ENCODE data around the gene LSM14B.

Gene LSM14B

DNA sequence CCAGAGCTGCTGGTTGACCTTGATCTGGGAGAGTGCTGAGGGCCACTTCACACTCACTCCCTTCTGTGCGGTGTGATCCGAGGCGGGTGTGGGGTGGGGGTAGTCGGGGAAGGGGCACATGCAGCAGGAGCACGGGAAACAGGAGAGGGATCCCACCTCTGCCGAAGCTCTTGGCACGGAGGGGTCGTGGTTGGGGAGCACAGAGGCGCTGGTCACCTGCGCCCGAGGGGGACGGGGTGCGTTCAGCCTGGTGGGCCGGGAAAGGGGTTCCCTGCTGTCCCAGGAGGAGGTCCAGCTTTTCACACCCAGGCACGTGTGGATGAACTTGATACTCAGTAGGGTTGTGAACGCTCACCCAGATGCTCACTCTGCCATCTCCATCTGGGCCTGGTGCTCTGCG is 38.6 kb downstream of the LSM14B start:
- TF ChIP-seq, protein P1, sequence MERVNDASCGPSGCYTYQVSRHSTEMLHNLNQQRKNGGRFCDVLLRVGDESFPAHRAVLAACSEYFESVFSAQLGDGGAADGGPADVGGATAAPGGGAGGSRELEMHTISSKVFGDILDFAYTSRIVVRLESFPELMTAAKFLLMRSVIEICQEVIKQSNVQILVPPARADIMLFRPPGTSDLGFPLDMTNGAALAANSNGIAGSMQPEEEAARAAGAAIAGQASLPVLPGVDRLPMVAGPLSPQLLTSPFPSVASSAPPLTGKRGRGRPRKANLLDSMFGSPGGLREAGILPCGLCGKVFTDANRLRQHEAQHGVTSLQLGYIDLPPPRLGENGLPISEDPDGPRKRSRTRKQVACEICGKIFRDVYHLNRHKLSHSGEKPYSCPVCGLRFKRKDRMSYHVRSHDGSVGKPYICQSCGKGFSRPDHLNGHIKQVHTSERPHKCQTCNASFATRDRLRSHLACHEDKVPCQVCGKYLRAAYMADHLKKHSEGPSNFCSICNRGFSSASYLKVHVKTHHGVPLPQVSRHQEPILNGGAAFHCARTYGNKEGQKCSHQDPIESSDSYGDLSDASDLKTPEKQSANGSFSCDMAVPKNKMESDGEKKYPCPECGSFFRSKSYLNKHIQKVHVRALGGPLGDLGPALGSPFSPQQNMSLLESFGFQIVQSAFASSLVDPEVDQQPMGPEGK (CRISPR knock-in tag; IDR thresholded peaks at IDR 0.05; ENCODE audit: borderline replicate concordance): no peak
- TF ChIP-seq ZNF70 (CRISPR knock-in tag; IDR thresholded peaks at IDR 0.05) (no peak), CSDC2 (CRISPR knock-in tag; IDR thresholded peaks at IDR 0.05) (no peak), OSR1 (CRISPR knock-in tag; IDR thresholded peaks at IDR 0.05) (no peak), SNAI2 (CRISPR knock-in tag; IDR thresholded peaks at IDR 0.05) (no peak), ZNF565 (CRISPR knock-in tag; conservative IDR thresholded peaks at IDR 0.05; ENCODE audit: low read depth) (no peak), TCF4 (CRISPR knock-in tag; IDR thresholded peaks at IDR 0.05; ENCODE audit: borderline replicate concordance) (no peak), TOX (CRISPR knock-in tag; IDR thresholded peaks at IDR 0.05; ENCODE audit: borderline replicate concordance) (no peak), GLIS3 (CRISPR knock-in tag; IDR thresholded peaks at IDR 0.05) (no peak), PPARA (CRISPR knock-in tag; IDR thresholded peaks at IDR 0.05; ENCODE audit: borderline replicate concordance) (no peak), ZFP3 (CRISPR knock-in tag; IDR thresholded peaks at IDR 0.05) (no peak), RARB (CRISPR knock-in tag; IDR thresholded peaks at IDR 0.05) (no peak), ZFP30 (CRISPR knock-in tag; IDR thresholded peaks at IDR 0.05) (no peak), ARNTL (CRISPR knock-in tag; IDR thresholded peaks at IDR 0.05; ENCODE audit: borderline replicate concordance, low read depth) (no peak), ISL1 (CRISPR knock-in tag; IDR thresholded peaks at IDR 0.05) (no peak), BACH2 (CRISPR knock-in tag; IDR thresholded peaks at IDR 0.05; ENCODE audit: borderline replicate concordance) (no peak)
- TF ChIP-seq, protein P2, sequence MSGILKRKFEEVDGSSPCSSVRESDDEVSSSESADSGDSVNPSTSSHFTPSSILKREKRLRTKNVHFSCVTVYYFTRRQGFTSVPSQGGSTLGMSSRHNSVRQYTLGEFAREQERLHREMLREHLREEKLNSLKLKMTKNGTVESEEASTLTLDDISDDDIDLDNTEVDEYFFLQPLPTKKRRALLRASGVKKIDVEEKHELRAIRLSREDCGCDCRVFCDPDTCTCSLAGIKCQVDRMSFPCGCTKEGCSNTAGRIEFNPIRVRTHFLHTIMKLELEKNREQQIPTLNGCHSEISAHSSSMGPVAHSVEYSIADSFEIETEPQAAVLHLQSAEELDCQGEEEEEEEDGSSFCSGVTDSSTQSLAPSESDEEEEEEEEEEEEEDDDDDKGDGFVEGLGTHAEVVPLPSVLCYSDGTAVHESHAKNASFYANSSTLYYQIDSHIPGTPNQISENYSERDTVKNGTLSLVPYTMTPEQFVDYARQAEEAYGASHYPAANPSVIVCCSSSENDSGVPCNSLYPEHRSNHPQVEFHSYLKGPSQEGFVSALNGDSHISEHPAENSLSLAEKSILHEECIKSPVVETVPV (CRISPR knock-in tag; IDR thresholded peaks at IDR 0.05): no peak
- TF ChIP-seq, protein P3, sequence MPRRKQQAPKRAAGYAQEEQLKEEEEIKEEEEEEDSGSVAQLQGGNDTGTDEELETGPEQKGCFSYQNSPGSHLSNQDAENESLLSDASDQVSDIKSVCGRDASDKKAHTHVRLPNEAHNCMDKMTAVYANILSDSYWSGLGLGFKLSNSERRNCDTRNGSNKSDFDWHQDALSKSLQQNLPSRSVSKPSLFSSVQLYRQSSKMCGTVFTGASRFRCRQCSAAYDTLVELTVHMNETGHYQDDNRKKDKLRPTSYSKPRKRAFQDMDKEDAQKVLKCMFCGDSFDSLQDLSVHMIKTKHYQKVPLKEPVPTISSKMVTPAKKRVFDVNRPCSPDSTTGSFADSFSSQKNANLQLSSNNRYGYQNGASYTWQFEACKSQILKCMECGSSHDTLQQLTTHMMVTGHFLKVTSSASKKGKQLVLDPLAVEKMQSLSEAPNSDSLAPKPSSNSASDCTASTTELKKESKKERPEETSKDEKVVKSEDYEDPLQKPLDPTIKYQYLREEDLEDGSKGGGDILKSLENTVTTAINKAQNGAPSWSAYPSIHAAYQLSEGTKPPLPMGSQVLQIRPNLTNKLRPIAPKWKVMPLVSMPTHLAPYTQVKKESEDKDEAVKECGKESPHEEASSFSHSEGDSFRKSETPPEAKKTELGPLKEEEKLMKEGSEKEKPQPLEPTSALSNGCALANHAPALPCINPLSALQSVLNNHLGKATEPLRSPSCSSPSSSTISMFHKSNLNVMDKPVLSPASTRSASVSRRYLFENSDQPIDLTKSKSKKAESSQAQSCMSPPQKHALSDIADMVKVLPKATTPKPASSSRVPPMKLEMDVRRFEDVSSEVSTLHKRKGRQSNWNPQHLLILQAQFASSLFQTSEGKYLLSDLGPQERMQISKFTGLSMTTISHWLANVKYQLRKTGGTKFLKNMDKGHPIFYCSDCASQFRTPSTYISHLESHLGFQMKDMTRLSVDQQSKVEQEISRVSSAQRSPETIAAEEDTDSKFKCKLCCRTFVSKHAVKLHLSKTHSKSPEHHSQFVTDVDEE (CRISPR knock-in tag; IDR thresholded peaks at IDR 0.05): no peak
- TF ChIP-seq, protein P4, sequence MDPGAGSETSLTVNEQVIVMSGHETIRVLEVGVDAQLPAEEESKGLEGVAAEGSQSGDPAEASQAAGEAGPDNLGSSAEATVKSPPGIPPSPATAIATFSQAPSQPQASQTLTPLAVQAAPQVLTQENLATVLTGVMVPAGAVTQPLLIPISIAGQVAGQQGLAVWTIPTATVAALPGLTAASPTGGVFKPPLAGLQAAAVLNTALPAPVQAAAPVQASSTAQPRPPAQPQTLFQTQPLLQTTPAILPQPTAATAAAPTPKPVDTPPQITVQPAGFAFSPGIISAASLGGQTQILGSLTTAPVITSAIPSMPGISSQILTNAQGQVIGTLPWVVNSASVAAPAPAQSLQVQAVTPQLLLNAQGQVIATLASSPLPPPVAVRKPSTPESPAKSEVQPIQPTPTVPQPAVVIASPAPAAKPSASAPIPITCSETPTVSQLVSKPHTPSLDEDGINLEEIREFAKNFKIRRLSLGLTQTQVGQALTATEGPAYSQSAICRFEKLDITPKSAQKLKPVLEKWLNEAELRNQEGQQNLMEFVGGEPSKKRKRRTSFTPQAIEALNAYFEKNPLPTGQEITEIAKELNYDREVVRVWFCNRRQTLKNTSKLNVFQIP (CRISPR knock-in tag; IDR thresholded peaks at IDR 0.05; ENCODE audit: borderline replicate concordance, low read depth): no peak
- TF ChIP-seq, protein P5, sequence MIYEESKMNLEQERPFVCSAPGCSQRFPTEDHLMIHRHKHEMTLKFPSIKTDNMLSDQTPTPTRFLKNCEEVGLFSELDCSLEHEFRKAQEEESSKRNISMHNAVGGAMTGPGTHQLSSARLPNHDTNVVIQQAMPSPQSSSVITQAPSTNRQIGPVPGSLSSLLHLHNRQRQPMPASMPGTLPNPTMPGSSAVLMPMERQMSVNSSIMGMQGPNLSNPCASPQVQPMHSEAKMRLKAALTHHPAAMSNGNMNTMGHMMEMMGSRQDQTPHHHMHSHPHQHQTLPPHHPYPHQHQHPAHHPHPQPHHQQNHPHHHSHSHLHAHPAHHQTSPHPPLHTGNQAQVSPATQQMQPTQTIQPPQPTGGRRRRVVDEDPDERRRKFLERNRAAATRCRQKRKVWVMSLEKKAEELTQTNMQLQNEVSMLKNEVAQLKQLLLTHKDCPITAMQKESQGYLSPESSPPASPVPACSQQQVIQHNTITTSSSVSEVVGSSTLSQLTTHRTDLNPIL (CRISPR knock-in tag; IDR thresholded peaks at IDR 0.05; ENCODE audit: low read depth): no peak
- no peak for ATAC-seq

DNA sequence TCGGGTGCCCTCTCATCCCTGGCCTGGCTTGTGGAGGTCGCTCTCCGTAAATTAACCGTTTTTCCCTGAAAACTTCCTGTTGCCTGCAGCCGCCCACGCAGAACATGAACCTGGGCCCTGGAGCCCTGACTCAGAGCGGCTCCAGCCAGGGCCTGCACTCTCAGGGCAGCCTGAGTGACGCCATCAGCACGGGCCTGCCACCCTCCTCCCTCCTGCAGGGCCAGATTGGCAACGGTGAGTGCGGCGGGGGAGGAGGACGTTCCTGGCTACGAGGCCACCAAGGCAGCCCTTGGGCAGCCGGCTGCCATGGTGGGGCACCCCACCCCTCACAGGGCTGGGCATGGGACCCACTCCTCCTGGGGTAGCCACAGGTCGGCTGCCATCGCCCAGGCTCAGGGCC is 39.1 kb downstream of the LSM14B start:
- TF ChIP-seq SNAI2 (CRISPR knock-in tag; IDR thresholded peaks at IDR 0.05) (peak; percentile 67; the same call in 1 of the 2 replicates), OSR1 (CRISPR knock-in tag; IDR thresholded peaks at IDR 0.05) (no peak), ZFP3 (CRISPR knock-in tag; IDR thresholded peaks at IDR 0.05) (peak; percentile 74; the same call in 1 of the 2 replicates), GLIS3 (CRISPR knock-in tag; IDR thresholded peaks at IDR 0.05) (no peak), ZFP30 (CRISPR knock-in tag; IDR thresholded peaks at IDR 0.05) (no peak), ZC3H10 (CRISPR knock-in tag; IDR thresholded peaks at IDR 0.05) (no peak), ISL1 (CRISPR knock-in tag; IDR thresholded peaks at IDR 0.05) (peak; percentile 13; the same call in 1 of the 2 replicates)
- TF ChIP-seq, protein P1 (CRISPR knock-in tag; IDR thresholded peaks at IDR 0.05; ENCODE audit: borderline replicate concordance): no peak
- ATAC-seq: peak; percentile 80

Data from SK-N-SH treated with all-trans-retinoic acid at 6 μM for 48 hours (cell line).